ENCODE results near the gene ARHGAP42.
"Not testable (repeated sequence)": the region's sequence is repeated elsewhere in the genome, so short reads cannot be mapped to it uniquely, and the experiment has no call there.

Gene ARHGAP42

DNA sequence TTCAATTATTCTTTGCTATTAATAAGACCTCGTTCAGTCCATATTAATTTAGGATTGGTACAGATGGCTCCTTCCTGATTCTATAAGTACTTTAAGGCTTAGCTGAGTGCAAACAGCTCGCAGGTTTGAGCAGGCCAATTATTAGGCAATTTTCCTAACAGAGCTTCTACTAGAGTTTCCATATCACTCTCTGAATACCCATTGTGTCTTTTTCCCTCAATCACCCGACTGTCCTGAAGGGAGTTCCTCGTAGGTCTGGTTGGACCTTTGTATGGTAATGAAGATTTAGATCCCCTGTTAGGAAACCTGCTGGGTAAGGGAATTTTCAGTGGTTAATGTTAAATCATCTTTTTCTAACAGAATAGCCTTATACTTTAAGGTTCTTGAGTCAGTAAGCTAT lies 61.1 kb downstream of the ARHGAP42 start:
- CTCF ChIA-PET = no interaction called here
- DNase-seq (ENCODE audit: extremely low spot score) = no peak
- POLR2A ChIA-PET = no interaction called here
- TF ChIP-seq, protein P1, sequence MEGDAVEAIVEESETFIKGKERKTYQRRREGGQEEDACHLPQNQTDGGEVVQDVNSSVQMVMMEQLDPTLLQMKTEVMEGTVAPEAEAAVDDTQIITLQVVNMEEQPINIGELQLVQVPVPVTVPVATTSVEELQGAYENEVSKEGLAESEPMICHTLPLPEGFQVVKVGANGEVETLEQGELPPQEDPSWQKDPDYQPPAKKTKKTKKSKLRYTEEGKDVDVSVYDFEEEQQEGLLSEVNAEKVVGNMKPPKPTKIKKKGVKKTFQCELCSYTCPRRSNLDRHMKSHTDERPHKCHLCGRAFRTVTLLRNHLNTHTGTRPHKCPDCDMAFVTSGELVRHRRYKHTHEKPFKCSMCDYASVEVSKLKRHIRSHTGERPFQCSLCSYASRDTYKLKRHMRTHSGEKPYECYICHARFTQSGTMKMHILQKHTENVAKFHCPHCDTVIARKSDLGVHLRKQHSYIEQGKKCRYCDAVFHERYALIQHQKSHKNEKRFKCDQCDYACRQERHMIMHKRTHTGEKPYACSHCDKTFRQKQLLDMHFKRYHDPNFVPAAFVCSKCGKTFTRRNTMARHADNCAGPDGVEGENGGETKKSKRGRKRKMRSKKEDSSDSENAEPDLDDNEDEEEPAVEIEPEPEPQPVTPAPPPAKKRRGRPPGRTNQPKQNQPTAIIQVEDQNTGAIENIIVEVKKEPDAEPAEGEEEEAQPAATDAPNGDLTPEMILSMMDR (IDR thresholded peaks at IDR 0.05; ENCODE audit: control extremely low read depth, extremely low read depth, low read depth, missing control alignments) = no peak

DNA sequence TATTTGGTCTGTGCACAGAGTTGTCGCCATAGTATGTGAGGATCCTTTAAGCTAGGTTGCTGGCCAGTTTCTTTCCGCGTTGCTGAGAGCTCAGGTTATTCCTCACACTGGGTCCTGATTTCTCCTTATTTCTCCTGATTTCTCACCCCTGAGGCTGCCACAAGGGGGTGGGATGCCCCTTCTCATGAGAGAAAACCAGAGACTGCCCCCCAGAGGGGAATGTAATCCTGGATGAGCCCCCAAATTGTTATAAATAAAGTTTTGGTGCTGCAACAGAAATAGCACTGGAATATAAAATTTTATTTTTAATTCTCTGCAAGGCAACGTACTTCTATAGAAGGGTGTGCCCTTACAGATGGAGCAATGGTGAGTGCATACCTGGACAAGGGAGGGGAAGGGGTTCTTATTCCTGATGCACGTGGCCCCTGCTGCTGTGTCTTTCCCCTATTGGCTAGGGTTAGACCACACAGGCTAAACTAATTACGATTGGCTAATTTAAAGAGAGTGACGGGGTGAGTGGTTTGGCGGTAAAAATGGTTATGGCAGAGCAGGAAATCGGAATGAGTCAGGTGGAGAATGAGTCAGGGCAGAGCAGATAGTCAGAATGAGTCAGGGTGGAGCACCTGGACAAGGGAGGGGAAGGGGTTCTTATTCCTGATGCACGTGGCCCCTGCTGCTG lies 62.9 kb downstream of the ARHGAP42 start:
- DNase-seq (ENCODE audit: extremely low spot score); CTCF ChIA-PET; POLR2A ChIA-PET: not testable (repeated sequence)

- CTCF ChIA-PET = interaction anchor here (1.0 kb wide), 1 partner anchor 41 kb away, joined by 3 read pairs; no protein-coding TSS in a partner anchor
- POLR2A ChIA-PET; DNase-seq (ENCODE audit: extremely low spot score): not testable (repeated sequence)
Measured at GRCh38 chr11:100750566-100750891, 63.4 kb downstream of the ARHGAP42 start.

DNA sequence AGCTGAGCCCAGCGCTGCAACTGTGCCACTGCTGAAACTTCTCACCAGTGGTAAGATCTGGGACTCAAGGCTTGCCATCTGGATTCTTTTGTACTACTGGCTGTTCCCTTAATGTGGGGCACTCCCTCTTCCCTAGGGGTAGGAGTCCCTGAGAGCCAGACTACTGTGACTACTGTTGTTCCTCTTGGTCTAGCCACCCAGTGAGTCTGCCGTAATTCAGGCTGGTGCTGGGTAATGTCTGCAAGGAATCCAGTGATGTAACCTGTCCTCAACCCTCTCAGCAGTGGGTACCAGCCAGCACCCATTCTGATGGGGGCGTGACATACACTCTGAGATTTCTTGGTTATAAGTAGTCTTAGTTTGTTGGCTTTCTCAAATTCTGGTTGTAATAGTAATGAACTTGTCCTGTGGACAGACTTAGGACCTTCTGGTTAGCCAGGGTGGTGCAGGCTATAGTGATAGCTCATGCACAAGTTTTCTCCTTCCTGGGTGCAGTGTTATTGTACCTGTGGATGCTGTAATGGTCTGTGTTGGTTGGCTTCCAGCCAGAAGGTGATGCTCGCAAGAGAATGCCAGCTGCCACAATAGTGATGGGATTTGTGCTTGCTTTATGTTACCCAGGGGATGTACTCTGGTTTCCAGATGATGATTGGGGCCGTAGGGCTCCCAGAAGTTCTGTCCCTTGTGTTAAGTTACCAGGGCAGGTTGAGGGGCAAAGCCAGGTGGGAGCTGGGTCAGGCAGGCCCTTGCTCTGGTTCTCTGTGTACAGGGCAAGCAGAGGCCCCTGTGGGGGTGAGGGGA lies 65.5 kb downstream of the ARHGAP42 start:
- ChIA-PET CTCF (interaction anchor here (0.8 to 1.6 kb wide), 2 partner anchors 12 to 112 kb away, joined by 3 to 4 read pairs; no protein-coding TSS in a partner anchor), POLR2A (no interaction called here)
- no peak for DNase-seq (ENCODE audit: extremely low spot score)
- TF ChIP-seq, protein P1 (IDR thresholded peaks at IDR 0.05; ENCODE audit: control extremely low read depth, extremely low read depth, low read depth, missing control alignments) = no peak

DNA sequence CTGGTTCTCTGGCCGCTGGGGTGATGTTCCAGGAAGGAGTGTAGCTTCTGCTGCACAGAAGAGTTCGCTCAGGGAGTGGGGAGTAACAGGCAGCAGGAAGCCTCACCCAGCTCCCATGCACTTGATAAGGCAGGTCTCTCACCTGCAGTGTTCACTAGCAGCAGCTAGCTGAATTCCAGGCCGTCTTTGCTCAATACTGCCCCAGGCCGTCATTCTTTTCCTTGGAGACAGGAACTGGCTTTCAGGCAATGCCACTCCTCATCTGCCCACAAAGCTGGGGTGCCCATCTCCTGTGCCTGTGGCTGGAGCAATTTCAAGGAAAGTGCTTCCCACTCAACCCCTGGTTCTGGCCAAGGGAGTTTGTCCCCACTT lies 66.1 kb downstream of the ARHGAP42 start:
- TF ChIP-seq, protein P1 (IDR thresholded peaks at IDR 0.05; ENCODE audit: control extremely low read depth, extremely low read depth, low read depth, missing control alignments) = no peak
- CTCF ChIA-PET = interaction anchor here (0.8 to 1.6 kb wide), 2 partner anchors 11 to 113 kb away, joined by 3 to 4 read pairs; no protein-coding TSS in a partner anchor
- POLR2A ChIA-PET = no interaction called here
- DNase-seq (ENCODE audit: extremely low spot score) = no peak

GRCh38 chr11:100753571-100753970 lies 66.5 kb downstream of the ARHGAP42 start:
- CTCF ChIA-PET = interaction anchor here (0.8 kb wide), 1 partner anchor 113 kb away, joined by 3 read pairs; no protein-coding TSS in a partner anchor
- POLR2A ChIA-PET = no interaction called here
- TF ChIP-seq, protein P1 (IDR thresholded peaks at IDR 0.05; ENCODE audit: control extremely low read depth, extremely low read depth, low read depth, missing control alignments) = no peak
- no peak for DNase-seq (ENCODE audit: extremely low spot score)

- ChIA-PET POLR2A (no interaction called here), CTCF (no interaction called here)
- TF ChIP-seq, protein P1 (IDR thresholded peaks at IDR 0.05; ENCODE audit: control extremely low read depth, extremely low read depth, low read depth, missing control alignments) = no peak
- no peak for DNase-seq (ENCODE audit: extremely low spot score)
Measured at GRCh38 chr11:100756559-100756958, 69.5 kb downstream of the ARHGAP42 start.
